GM18868 (cell line): ENCODE results near the gene SMPX.
A peak's percentile ranks its signal among the peaks of the same experiment; 100 is the strongest.

Source experiments
- ATAC-seq: cut with Tn5 transposase; IDR thresholded peaks from one replicate; pipeline ENCODE4 v1.9.1; 2021; ENCODE audit warnings: mild to moderate bottlenecking, moderate library complexity; ENCODE audit not compliant: unreplicated experiment

The SMPX gene

GRCh38 chrX:21744721-21745120 lies 13.2 kb downstream of the SMPX start:
- ATAC-seq = no peak

DNA sequence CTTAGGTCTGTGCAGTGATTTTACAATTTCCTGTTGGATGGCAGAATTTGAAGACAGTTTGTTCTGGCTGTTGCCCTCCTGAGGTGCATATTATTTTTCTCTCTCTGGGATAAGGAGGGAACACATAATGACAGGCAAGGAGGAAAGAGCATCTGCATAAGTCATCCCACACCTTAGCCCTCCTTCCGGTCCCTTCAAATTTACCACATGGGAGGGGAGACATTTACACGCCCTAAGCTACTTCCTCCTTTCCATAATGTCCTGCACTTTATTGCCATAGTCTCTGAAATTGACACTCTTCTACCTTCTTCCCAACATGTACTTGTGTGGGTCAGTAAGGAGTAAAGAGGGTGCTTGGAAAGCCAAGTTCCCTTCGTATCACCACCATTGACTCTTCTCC lies 13.9 kb downstream of the SMPX start:
- ATAC-seq = no peak

GRCh38 chrX:21741869-21742701 lies 15.8 kb downstream of the SMPX start:
- ATAC-seq = peak; percentile 62

GRCh38 chrX:21741364-21741763 lies 16.6 kb downstream of the SMPX start:
- peak; percentile 22 for ATAC-seq

DNA sequence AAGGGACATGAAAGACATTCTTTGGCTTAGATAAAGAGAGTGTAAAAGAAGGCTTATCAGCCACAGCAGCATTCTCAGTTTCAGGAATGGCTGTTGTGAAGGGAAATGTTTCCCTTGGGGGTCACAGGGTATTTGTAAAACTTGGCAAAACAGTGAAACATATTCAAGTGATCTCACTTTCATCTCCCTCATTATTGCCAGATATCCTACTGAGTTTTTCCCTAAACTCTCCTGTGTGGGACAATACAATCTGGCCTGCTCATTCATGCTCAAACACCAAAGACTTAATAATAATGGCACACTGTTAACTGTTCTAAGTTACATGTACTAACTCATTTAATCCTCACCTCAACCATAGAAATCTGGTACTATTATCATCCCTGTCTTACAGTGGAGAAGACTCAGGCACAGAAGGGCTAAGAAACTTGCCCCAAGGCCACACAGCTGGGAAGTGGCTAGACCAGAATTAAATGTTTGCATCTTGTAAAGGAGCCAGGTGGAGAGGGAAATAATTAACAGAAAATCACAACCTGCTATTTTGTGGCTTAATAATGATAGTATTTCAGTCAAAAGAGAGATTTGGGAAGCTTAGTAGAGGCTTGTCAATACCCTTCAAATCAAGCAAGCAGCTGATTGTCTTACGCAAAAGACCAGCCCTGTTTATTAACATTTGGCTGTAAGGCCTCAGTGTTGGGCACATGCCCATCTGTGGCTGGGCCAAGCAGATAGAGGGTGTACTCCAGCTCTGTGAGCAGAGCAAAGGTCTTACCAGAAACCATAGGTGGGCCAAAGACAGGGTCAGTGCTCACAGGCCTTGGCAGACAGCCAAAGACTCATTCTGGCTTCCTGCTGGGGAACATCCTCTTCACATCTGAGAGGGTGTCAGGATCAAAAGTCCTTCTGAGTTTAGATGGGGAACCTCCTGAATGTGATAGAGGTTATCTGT lies 17.3 kb downstream of the SMPX start:
- no peak for ATAC-seq

- no peak for ATAC-seq
Observed at GRCh38 chrX:21738950-21739287, 19.0 kb downstream of the SMPX start.

DNA sequence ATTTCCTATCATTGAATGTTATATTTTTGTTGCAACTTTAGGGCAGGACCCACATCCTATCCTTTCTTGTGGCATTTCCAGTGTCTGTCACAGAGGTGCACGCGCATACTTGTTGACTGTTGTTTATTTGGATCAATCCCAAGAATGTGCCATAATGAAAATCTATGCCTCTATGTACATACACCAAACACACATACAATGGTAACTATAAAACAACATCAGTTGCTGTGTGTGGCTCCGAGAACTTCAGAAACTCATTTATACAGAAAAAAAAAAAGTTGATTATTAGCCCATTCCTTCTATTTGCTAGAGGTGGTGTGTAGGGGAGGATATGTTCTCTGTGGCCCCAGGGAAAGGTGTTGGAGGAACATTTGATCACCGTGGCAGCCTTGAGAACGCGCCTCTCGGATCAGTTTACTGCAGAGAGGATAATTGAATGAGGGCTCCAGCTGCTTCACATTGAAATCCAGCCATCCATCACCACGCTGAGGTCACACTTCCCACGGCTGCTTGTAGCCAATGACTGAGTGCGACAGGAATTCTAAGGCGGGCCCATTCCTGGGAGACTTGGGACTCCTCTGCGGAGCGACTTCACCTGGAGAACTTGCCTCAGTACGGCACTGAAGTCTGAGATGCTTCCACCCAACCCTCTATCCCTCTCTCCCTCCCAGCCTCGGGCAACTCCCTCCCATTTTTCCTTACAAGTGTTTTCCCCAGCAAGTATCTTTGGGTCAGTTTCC lies 19.5 kb downstream of the SMPX start:
- ATAC-seq = no peak

DNA sequence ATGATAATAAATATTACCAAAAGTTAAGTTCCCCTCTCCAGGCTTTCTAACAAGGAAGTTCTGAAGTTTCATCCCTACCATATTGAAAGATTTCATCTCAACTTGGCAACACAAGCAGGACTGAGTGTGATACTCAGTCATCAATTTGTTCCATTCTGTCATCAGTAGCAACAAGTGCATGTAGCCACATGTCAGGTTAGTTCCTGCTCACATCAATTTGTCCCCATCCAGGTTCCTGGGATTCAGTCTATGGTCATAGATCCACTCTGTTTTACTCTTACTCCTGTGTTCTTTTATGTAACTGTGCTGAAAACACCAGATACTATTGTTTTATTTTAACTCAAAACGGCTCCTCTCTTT lies 22.2 kb downstream of the SMPX start:
- no peak for ATAC-seq

- no peak for ATAC-seq
Observed at GRCh38 chrX:21735038-21735767, 22.7 kb downstream of the SMPX start.

- no peak for ATAC-seq
Observed at GRCh38 chrX:21734175-21734574, 23.7 kb downstream of the SMPX start.

DNA sequence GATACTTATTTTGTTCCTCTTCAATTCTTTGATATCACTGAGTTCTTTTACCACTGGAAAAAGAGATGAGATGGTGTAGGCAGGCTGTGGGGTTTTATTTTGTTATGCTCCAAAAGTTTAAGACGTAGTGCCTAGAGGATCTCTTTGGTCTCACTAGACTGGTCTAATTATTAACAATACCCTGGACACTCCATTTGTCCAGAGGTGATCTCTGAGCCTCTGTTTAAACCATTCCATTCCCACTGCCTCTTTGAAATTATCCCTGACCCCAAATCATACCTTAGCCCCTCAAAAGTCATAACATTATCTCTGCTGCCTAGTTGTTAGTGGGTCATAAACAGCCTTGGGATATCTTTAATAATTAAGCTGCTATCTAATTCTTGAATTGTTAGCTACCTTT lies 24.2 kb downstream of the SMPX start:
- no peak for ATAC-seq

- no peak for ATAC-seq
Observed at GRCh38 chrX:21730026-21730425, 27.9 kb downstream of the SMPX start.

DNA sequence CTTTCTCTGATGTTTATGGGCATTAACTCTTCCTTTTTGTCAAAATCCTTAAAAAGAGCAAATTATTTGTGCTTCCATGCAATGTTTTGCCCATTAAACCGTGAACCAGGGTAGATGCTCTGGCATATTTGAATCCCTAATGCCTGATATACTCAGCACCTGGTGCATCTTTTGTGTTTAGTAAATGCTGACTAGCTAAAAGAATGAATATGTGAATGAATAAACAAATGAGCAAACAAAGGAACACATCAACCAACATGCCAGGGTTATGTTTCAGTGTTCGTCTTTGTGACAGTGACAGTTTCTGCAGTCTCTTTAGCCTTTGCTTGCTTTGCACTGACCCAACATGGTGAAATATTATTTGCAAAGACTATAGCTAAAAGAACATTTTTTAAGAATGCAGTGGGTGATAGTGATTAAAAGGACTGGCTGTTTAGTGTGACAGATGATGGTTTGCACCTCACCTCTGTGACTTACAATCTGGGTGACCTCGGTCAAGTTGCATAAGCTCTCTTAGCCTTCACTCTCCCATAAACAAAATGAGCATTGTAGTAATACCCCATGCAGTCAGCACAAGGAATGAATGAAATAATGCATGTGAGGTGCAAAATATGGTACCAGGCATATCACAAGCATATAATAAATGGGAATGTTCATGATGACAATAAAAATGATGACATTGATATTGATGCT lies 29.5 kb downstream of the SMPX start:
- no peak for ATAC-seq

DNA sequence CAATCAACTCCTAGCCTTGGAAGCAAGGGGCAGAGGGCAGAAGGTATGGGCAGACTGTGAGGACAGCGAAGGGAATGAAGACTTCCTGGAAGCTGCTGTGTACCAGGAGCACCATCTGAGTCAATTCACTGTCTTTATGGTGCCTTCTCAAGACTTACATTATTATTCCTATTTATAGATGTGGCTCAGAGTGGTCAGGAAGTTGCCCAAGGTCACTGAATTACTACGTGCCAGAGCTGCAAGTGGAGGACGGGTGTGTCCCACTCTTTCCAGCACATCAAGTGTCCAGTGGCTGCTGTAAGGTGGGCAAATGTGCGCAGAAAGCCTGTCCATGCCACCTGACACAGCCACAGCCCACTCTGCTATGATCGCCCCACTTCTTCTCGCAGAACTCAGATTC lies 32.0 kb downstream of the SMPX start:
- ATAC-seq = no peak

DNA sequence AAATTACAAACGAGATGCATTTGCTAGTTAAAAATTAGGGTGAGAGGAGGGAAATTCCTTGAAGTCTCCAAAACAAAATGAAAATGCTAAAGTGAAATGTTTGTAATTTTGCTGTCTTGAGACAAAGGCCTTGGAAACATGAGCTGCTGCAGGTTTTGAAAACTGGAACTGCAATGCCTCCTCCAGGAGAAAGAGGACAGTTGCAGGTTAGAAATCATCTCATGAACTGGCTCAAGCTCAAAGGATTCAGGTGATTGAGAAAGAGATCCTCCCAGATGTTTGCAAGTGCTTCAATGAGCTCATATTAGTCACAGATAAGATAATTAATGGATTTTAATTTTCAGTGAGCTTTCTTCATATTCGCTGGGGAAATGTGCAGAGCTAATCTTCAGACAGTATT lies 32.4 kb downstream of the SMPX start:
- ATAC-seq = no peak

GRCh38 chrX:21723814-21724213 lies 34.1 kb downstream of the SMPX start:
- no peak for ATAC-seq

GRCh38 chrX:21723084-21723483 lies 34.8 kb downstream of the SMPX start:
- ATAC-seq = no peak

DNA sequence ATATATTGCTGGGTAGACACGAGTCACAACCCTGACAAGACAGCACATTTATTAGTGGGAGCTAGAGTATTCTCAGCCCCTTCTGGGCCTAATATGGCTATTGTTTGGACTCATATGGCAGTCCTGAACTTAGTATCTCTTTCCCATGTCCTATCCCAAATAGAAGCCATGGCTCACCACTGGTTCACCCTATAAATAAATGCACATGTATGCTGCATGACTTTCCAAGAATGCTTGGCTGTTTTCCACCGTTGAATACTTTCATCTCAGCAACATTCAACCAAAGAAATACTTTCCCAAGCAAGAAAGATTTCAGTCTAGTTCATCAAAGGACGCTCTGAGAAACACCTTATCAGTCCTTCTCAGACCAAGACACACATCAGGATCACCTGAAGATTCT lies 36.7 kb downstream of the SMPX start:
- ATAC-seq = no peak

GRCh38 chrX:21718575-21718974 lies 39.3 kb downstream of the SMPX start:
- no peak for ATAC-seq

GRCh38 chrX:21717802-21718201 lies 40.1 kb downstream of the SMPX start:
- no peak for ATAC-seq
